ENCODE measurements around the gene KCNK15.

Gene KCNK15

DNA sequence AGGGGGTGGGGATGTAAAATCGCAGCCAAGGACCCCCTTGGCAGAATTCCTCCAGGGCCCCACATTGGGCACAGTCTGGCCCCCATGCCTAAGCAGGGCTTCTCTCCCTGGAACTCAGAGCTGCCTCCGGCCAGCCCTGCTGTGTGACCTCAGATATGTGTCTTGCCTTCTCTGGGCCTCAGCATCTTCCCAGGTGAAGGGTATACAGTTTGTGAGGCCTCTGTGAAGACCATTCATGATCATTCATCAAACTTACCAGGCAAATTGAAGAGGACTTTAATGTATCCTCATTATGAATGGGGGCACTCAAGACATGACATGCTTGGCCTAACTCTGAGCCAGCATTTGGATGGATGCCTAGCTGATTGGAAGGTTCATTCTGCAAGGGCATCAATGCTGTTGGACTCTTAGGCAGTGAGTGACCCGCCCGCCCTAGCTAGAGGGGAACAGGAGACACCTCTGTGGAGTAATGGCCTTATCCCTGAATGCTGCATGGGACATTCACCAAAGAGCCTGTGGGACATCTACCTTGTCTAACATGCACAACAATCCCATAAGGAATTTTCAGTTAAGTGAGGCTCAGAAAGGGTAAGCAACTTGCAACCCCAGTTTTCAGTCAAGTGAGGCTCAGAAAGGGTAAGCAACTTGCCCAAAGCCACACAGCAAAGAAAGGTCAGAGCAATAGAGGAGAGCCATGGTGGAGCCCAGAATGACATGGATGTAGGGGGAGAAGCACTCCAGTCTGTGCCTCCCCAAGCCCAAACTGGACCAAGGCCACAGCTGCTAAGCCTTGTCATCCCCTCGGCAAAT, 30.0 kb upstream of the KCNK15 start:
- DNase-seq: no peak

DNA sequence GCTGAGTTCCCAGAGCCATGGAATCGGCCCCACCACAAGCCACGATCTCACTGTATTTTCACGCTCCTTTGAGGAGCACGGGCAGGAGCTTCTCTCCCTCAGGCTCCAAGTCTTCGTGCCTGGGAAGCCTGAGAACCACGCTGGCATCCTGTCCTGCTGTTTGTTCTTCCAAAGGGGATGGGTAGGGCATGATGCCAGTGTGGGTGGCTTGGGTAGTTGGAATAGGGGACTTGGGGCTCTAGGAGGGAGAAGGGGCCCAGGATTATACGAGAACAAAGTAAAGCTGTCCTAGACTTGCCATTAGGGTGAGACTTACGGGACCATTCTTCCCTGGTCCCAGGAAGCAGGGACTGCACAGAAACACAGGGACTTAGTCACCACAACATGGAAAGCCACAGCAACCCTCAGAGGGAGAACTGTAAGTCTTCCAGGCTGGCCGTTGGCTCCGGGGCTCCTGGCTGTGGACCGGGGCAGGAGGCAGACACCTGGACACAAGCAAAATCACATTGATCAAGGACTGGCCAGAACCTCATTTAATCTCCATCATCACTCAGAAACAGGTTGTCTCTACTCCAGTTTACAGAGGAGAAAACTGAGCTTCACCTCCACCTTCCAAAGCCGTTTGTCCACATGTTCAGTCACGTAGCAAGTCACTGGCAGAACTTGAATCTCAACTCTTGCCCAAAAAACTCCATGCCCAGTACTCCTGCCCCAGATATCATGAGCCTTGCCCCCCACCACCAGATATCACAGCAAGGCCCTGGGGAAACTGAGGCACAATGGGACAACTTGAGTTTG, 29.2 kb upstream of the KCNK15 start:
- no peak for DNase-seq

DNA sequence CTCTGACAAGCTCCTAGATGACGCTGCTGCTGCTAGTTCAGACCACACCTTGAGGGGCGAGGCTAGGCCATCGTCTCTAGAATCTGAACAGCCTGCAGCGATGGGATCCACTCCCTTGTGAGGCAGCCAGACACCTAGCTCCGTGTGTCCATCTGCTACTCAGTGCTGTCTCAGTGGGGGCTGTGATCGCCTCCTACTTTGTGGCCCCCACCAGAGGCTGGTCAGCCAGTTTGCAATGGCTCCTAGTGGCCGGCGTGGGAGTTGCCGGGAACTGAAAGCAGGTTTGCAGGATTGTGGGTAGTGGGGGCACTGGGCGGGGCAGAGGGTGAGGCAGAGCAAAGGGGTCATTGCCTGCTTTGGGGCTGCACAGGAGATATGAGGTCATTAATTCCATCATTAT, 27.7 kb upstream of the KCNK15 start:
- DNase-seq: no peak

DNA sequence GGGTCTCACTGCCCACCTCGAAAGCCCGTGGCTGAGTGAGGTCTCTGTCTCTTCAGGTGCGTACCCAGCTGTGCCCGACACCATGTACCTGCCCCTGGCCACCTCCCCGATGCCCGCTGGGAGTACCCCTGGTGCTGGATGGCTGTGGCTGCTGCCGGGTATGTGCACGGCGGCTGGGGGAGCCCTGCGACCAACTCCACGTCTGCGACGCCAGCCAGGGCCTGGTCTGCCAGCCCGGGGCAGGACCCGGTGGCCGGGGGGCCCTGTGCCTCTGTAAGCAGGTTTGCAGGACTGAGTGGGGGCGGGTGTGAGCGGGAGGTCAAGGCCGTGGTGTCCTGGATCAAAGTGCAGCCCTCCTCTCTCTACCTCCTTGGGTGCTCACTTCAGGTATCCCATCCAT, 25.8 kb upstream of the KCNK15 start:
- DNase-seq: no peak

DNA sequence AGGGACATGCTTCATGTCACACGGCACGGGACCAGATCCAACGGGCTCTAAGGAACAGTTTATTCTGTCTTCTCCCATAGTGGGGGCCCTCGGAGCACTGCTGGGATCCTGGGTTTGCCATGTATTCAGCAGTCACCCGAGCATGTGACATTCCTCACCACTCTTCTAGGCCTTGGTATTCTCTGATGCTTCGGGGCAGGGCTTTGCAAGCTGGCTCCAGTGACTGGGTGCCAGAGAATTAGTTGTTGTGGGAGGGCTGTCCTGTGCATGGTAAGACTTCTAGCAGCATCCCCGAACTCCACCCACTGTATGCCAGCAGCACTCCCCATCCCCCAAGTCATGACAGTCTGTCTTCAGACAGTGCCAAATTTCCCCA, 25.1 kb upstream of the KCNK15 start:
- DNase-seq: no peak

DNA sequence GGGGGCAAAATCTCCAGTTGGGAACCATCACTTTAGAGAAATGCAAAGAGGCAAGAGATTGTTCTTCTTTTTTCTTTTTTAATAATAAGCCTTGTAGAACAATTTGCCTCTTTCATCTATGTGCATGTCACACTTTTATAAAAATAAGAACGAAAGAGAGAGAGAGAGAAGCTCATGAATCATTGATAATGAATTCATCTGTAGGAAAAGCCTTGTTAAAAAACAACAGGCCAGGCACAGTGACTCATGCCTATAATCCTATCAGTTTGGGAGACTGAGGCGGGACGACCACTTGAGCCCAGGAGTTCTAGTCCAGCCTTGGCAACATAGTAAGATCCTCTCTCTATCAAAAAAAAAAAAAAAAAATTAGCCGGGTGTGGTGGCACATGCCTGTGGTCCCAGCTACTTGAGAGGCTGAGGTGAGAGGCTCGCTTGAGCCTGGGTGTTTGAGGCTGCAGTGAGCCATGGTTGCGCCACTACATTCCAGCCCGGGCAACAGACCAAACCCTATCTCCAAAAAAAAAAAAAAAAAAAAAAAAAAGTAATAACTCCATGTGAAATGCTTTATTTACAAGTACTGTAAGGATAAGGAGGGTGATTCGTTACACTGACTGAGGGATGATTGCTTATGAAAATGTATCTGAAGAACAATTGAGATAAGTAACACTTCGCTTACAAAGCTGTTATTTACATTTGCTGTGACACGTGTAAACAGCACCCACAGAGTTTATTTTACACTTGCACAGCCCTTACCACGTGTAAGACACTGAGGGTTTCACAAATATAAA, 24.5 kb upstream of the KCNK15 start:
- DNase-seq: no peak

DNA sequence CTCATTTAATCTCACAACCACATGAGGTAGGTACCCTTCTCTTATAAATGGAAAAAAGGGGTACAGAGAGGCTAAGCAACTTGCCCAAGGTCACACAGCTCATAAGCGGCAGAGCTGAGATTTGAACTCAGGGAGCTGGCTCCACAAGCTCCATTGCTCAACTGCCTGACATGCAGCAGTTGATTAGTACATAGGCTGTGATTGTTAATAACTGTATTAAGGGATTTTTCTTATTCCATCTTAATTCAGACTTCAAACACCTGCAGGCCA, 23.9 kb upstream of the KCNK15 start:
- no peak for DNase-seq

DNA sequence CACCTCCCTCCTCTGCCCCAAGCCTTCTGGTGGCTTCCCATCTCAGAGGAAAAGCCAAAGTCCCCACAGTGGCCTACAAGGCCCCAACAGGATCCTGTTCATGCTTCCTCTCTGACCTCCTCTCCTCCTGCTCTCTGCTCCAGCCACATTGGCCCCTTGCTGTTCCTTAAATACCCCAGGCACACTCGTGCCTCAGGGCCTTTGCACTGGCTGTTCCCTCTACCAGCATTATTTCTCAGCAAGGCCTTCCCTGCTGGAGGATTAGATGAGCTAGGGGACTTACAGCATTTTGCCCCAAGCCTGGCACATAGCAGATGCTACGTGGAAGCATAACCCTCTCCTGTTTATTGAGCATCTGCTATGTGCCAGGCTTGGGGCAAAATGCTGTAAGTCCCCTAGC, 22.7 kb upstream of the KCNK15 start:
- DNase-seq: no peak

DNA sequence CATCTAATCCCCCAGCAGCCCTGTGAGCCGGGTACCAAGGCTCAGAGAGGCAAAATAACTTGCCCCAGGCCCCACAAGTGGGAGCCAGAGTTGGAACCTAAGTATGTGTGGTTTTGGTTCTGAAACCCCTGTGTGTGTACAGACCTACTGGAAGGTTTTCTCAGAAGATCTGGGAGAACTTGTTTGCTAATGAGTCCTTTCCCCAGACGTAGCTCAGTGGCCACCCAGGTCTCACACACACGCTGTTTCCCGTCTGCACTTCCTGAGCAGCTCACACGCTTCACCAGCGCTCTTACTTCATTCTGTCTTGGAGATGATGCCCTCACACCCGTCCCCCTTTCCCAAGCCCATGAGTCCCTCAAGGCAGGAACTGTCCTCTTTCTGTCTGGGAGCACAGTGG, 22.3 kb upstream of the KCNK15 start:
- no peak for DNase-seq

DNA sequence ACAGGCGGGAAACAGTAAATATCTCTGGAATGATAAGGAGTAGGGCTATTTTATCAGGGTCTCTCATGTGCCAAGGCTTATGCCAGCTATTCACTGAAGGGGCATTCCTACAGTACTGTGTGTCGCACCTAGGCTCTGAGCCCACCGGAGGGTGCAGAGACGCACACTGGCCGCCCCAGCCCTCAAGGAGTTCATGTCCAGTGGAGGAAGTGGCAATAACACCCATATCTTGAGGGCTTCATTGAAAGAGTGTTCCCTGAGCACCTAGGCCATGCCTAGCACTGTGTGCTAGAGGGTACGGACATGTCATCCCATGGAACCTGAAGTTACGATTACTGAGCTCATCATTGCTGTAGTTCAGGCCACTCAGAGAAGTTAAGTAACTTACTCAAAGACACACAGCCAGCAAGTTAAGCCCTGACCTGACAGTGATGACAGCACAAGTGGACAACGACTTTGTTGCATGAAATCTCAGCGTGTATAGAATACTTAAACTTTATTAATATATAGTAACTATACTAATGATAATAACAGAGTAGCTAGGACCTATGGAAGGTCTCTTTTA, 21.8 kb upstream of the KCNK15 start:
- DNase-seq: no peak

DNA sequence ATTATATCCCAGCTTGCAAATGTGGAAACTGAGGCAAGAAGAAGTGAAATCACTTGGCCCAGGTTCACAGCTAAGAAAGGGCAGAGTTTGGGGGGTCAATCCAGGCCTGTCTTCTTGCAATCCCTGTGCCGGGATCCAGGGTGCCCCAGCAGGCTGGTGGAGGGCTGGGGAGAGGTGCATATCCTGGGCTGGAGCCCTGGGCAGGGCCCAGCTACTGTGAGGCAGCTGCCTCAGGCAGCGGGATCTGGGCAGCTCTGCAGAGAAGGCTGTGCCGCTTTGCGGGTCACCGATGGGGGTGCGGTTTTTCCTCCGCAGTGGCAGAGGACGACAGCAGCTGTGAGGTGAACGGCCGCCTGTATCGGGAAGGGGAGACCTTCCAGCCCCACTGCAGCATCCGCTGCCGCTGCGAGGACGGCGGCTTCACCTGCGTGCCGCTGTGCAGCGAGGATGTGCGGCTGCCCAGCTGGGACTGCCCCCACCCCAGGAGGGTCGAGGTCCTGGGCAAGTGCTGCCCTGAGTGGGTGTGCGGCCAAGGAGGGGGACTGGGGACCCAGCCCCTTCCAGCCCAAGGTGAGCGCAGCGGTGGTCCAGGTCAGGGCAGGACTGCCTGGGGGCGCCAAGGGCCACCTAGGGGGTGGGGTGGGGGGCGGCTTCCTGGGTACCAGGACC, 21.1 kb upstream of the KCNK15 start:
- DNase-seq: no peak

DNA sequence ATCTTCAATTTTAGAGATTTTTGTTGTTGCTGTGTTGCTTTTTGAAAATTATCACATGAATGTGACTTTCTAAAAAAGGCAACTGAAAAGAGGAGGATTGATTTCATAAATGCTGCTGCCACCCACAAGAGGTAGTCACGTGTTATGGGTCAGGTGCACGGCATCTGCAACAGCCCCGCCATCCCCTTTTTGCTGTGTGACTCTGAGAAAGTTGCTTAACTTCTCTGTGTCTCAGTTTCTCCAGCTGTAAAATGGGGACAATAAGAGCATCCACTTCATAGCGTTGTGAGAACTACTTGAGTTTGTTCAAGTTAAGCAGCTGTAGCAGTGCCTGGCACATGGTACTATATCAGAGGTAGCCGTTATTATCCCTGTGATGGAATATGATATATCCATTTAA, 19.8 kb upstream of the KCNK15 start:
- no peak for DNase-seq

DNA sequence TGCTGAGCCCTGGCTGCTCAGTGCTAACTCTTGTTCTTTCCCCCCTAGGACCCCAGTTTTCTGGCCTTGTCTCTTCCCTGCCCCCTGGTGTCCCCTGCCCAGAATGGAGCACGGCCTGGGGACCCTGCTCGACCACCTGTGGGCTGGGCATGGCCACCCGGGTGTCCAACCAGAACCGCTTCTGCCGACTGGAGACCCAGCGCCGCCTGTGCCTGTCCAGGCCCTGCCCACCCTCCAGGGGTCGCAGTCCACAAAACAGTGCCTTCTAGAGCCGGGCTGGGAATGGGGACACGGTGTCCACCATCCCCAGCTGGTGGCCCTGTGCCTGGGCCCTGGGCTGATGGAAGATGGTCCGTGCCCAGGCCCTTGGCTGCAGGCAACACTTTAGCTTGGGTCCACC, 18.6 kb upstream of the KCNK15 start:
- no peak for DNase-seq

DNA sequence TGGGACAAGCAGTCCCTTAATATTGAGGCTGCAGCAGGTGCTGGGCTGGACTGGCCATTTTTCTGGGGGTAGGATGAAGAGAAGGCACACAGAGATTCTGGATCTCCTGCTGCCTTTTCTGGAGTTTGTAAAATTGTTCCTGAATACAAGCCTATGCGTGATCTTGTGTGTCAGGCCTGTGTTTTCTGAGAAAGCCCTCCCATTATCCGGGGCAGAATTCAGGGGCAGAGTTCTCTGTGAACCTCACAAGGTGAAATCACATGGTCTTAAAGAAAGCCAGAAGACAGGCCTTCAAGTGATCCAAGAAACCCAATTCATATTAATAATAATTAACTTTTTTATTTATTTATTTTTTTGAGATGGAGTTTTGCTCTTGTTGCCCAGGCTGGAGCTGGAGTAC, 18.0 kb upstream of the KCNK15 start:
- no peak for DNase-seq

DNA sequence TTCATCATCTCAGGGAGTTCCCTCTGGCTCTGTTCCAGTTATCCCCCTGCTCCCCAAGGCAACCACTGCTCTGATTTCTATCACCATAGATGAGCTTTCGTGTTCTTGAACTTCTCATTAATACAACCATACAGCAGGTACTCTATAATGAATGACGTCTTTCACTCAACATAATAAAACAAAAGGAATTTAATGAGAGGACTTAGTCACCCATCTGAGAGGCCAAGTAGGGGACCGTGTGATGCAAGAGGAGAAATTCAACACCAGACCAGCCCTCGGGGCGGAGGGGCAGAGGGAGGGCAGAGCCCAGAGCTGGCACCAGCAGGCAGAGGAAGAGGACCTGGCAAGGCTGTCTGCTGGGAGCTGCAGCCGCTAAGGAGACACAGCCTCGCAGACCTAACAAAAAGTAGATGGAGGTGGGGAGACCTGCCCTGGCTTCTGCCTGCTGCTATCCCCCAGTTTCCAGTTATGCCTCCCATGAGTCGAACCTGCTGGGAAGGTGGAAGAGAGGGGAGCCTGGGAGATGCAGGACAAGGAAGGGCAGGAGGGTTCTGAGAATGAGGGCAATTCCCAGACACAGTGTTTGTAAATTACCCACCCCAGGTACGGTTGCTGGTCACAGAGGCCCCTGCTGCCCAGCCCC, 16.7 kb upstream of the KCNK15 start:
- DNase-seq: no peak

DNA sequence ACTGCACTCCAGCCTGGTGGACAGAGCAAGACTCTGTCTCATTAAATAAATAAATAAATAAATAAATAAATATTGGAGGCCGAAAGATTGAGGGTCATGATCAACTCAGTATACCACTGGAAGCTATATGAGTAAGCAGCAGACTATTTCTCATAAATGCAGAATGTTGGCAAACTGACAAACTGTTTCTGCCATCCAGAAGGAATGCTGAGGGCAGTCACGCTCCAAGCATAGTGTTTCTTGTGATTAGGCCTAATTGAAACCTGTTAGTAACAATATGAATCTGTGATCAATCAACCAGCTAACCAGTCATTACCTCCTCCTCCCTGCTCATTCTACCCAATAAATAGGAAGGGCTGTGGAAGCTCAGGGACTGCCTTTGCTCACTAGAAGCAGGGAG, 15.2 kb upstream of the KCNK15 start:
- no peak for DNase-seq

DNA sequence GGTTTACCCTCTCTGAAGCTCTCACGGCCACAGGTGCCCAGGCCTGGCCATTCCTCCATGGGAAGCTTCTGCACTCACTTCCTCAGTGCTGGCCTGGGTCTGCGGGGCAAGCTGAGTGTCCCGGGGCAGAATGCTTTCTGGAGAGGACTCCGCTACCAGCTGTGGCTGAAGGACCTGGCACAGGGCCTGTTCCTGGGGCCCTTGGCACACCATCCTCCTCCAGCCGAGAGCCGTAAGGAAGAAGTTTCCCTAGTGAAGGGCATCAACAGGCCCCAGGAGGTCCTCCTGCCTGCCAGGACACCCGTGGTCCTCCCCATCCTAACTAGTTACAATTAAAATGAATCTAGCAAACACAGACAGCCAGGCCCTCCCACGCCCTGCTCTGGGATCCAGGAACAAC, 14.0 kb upstream of the KCNK15 start:
- no peak for DNase-seq

DNA sequence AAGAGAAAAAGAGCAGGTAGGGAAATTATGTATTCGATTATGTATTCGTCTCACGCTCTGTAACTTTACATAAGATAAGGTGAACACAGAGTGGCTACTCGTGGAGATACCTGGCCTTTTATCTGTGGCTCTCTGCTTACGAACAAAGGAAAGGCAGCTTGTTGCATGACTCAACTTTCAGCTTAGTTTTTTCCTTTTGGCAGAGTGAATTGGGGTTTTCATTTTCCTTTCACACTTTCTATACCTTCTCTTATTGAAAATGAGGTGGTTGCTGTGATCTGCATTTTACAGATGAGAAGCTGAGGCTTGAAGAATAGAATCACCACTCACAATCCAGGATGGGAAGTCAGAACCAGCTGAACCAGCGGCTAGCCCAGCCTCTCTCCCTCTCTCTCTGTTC, 13.3 kb upstream of the KCNK15 start:
- DNase-seq: no peak

DNA sequence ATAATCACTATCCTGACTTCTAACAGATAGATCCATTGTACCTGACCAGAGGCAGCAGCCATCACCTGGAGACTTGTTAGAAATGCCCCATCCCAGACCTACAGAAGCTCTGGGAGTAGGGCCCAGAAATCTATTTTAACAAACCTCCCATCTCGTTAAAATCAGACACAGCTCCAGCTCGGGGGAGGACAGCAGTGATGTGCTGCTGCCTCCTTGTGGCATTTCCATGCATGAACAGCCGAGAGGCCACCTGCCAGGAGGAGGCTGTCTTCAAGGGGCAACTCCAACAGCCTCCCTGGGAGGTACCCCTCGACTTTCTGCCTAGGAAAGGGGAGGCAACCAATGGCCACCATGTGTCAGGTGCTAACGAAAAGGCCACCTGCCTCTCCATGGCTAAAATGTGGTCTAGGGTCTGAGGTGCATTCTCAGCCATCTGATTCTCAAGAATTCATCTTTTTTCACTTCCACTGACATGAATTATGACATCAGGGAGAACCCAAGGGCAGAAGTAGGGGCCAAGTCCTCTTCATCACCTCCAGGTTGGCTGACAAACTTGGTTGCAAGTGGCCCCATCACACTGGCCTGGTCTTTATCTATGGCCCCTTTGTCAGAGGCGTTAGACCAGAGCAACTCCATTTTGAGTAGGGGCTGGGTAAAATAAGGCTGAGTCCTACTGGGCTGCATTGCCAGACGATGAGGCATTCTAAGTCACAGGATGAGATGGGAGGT, 12.2 kb upstream of the KCNK15 start:
- no peak for DNase-seq

DNA sequence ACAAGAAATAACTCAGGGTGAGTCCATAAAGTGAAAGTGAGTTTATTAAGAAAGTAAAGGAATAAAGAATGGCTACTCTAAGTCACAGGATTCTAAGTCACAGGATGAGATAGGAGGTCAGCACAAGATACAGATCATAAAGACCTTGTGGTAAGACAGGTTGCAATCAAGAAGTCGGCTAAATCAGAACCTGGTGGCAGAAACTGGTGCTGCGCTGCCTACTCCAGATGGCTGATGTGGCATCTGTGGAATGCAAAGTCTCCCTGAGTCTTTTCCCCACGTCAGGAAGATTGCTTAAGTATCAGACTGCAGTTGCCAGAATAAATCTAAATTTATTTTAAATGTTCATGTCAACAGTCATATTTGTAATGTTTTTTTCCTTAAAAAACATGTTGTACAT, 10.7 kb upstream of the KCNK15 start:
- DNase-seq: no peak

DNA sequence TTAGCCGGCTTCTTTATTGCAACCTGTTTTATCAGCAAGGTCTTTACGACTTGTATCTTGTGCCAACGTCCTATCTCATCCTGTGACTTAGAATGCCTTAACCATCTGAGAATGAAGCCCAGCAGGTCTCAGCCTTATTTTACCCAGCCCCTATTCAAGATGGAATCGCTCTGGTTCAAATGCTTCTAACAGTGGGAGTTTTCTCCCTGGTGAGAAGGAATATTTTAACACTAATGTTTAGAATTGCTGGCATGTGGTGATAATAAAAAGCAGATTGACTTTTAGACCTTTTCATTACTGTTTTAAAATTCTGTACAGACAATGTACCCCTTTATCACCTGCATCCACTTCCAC, 9.9 kb upstream of the KCNK15 start:
- DNase-seq: no peak
